H1 (cell line): ENCODE results near the gene SLC4A11. TPM values are rescaled to one million over a fixed set of nuclear protein-coding genes. Genes with fewer than 3 reads are reported as not detected.

Experiments
- CTCF ChIA-PET: fragments of 300-600 bp; sonication (Branson Sonifier 250); formaldehyde crosslinking; loops from one replicate; lab custom pipeline; 2021; ENCODE audit not compliant: partially characterized antibody; lab: Charles Lee
- POLR2A ChIA-PET: fragments of 300-600 bp; sonication (Branson Sonifier 250); formaldehyde crosslinking; loops from one replicate; lab custom pipeline; 2021; ENCODE audit warnings: inconsistent platforms; ENCODE audit not compliant: partially characterized antibody; lab: Charles Lee
- DNase-seq, 2 experiments: peaks; one replicate each; pipeline versions ENCODE4 v3.0.0 to v3.0.0-alpha.2; 2010 to 2022; ENCODE audit warnings: low spot score in 2 of 2, low read depth in 1 of 2, mixed read lengths in 1 of 2
- FAIRE-seq: peaks from 2 replicates; lab custom pipeline; 2011; peaks lifted over from hg19 to GRCh38; lab: Jason Lieb, UNC
- H2AFZ ChIP-seq: 2 replicates; pipeline ENCODE4 v1.8.1; 2012; ENCODE audit warnings: low read length, inconsistent platforms
- H2AK5ac ChIP-seq: 2 replicates; pipeline ENCODE4 v1.6.1; 2013; ENCODE audit warnings: low read depth, low read length
- H2BK120ac ChIP-seq: replicated peaks from 2 replicates; pipeline ENCODE3; 2013; ENCODE audit warnings: low read depth, low read length, inconsistent platforms
- H2BK12ac ChIP-seq: 2 replicates; pipeline ENCODE4 v1.6.1; 2013; ENCODE audit warnings: low read depth, low read length
- H2BK15ac ChIP-seq: 2 replicates; pipeline ENCODE4 v1.6.1; 2013; ENCODE audit warnings: low read length
- H2BK20ac ChIP-seq: 2 replicates; pipeline ENCODE4 v1.6.1; 2013; ENCODE audit warnings: low read length
- H2BK5ac ChIP-seq: 2 replicates; pipeline ENCODE4 v1.6.1; 2013; ENCODE audit warnings: low read depth, low read length
- H3K14ac ChIP-seq: 2 replicates; pipeline ENCODE4 v1.6.1; 2013; ENCODE audit warnings: inconsistent platforms; ENCODE audit not compliant: insufficient read length
- H3K18ac ChIP-seq: 2 replicates; pipeline ENCODE4 v1.6.1; 2013; ENCODE audit warnings: low read length; ENCODE audit errors: extremely low read depth
- H3K23ac ChIP-seq: 2 replicates; pipeline ENCODE4 v1.6.1; 2013; ENCODE audit warnings: inconsistent platforms; ENCODE audit not compliant: insufficient read length
- H3K23me2 ChIP-seq: 2 replicates; pipeline ENCODE4 v1.6.1; 2013; ENCODE audit warnings: low read depth, low read length
- H3K27ac ChIP-seq: 2 replicates; pipeline ENCODE4 v1.6.1; 2011; ENCODE audit warnings: low read depth, low read length, inconsistent platforms
- H3K27me3 ChIP-seq, 4 experiments: replicated peaks in 1 of 4; 1 replicate in 1 of 4; 2 replicates in 3 of 4; pipeline versions ENCODE4 v1.6.1 to v1.8.1; 2011 to 2013; ENCODE audit warnings: low read length in 3 of 4, mild to moderate bottlenecking in 3 of 4, inconsistent platforms in 2 of 4, mixed read lengths in 2 of 4, moderate library complexity in 1 of 4; ENCODE audit not compliant: control insufficient read depth in 3 of 4, insufficient read depth in 3 of 4; ENCODE audit errors: extremely low read depth in 1 of 4
- H3K36me3 ChIP-seq, 4 experiments: 2 replicates each; pipeline versions ENCODE4 v1.6.1 to v1.8.1; 2011 to 2013; ENCODE audit warnings: mild to moderate bottlenecking in 4 of 4, low read length in 3 of 4, moderate library complexity in 2 of 4, control low read depth in 1 of 4, inconsistent platforms in 1 of 4; ENCODE audit not compliant: insufficient read depth in 4 of 4, control insufficient read depth in 2 of 4
- H3K4ac ChIP-seq: replicated peaks from 2 replicates; pipeline ENCODE3; 2013; ENCODE audit warnings: low read length, low read depth, mixed read lengths, inconsistent platforms; ENCODE audit not compliant: insufficient read length
- H3K4me1 ChIP-seq, 4 experiments: replicated peaks in 1 of 4; 1 replicate in 1 of 4; 2 replicates in 3 of 4; pipeline versions ENCODE4 v1.6.1 to v1.8.1; 2011 to 2013; ENCODE audit warnings: low read length in 3 of 4, inconsistent platforms in 2 of 4, mixed read lengths in 1 of 4; ENCODE audit not compliant: insufficient read depth in 4 of 4, control insufficient read depth in 3 of 4
- H3K4me2 ChIP-seq, 2 experiments: 2 replicates each; pipeline versions ENCODE4 v1.6.1 to v1.8.1; 2011 to 2013; ENCODE audit warnings: low read depth in 2 of 2, low read length in 2 of 2, control low read depth in 1 of 2, inconsistent platforms in 1 of 2, mild to moderate bottlenecking in 1 of 2; ENCODE audit not compliant: insufficient read depth in 1 of 2
- H3K4me3 ChIP-seq, 4 experiments: fragments of 200-600, 300-600 bp in 1 of 4; sonication (generic), shearing (Covaris generic), sonication (Bioruptor Twin) in 1 of 4; 2 replicates each; pipeline versions ENCODE4 v1.5.1 to v1.8.1; 2011 to 2016; ENCODE audit warnings: low read length in 4 of 4, low read depth in 3 of 4, control low read depth in 2 of 4, inconsistent platforms in 2 of 4, mild to moderate bottlenecking in 2 of 4, mixed read lengths in 1 of 4, moderate library complexity in 1 of 4; ENCODE audit not compliant: insufficient read depth in 2 of 4; ENCODE audit errors: extremely low read depth in 1 of 4
- H3K56ac ChIP-seq: replicated peaks from 2 replicates; pipeline ENCODE3; 2013; ENCODE audit warnings: low read depth, mild to moderate bottlenecking, mixed read lengths, low read length, inconsistent platforms; ENCODE audit not compliant: insufficient read length
- H3K79me1 ChIP-seq: 2 replicates; pipeline ENCODE4 v1.6.1; 2013; ENCODE audit warnings: low read depth, low read length, control low read depth
- H3K79me2 ChIP-seq, 2 experiments: 2 replicates each; pipeline versions ENCODE4 v1.6.1 to v1.8.1; 2012 to 2013; ENCODE audit warnings: low read length in 2 of 2, mild to moderate bottlenecking in 2 of 2, inconsistent platforms in 1 of 2; ENCODE audit not compliant: insufficient read depth in 2 of 2, control insufficient read depth in 1 of 2
- H3K9ac ChIP-seq, 4 experiments: replicated peaks in 1 of 4; 1 replicate in 1 of 4; 2 replicates in 3 of 4; pipeline versions ENCODE4 v1.6.1 to v1.8.1; 2011 to 2013; ENCODE audit warnings: low read depth in 3 of 4, low read length in 3 of 4, control low read depth in 2 of 4, mild to moderate bottlenecking in 2 of 4, moderate library complexity in 2 of 4, inconsistent platforms in 1 of 4; ENCODE audit errors: extremely low read depth in 1 of 4
- H3K9me3 ChIP-seq, 2 experiments: 2 replicates each; pipeline versions ENCODE4 v1.6.1 to v1.8.1; 2012 to 2013; ENCODE audit warnings: mild to moderate bottlenecking in 2 of 2, moderate library complexity in 2 of 2, control low read depth in 1 of 2, inconsistent platforms in 1 of 2, low read depth in 1 of 2, low read length in 1 of 2, mixed read lengths in 1 of 2; ENCODE audit not compliant: insufficient read depth in 2 of 2
- H4K20me1 ChIP-seq, 2 experiments: replicated peaks in 1 of 2; 2 replicates each; pipeline versions ENCODE3 to v1.8.1; 2011 to 2013; ENCODE audit warnings: inconsistent platforms in 2 of 2, low read length in 2 of 2, mild to moderate bottlenecking in 1 of 2; ENCODE audit not compliant: insufficient read depth in 2 of 2, control insufficient read depth in 1 of 2
- H4K5ac ChIP-seq: 2 replicates; pipeline ENCODE4 v1.6.1; 2013; ENCODE audit warnings: low read length, low read depth, mixed read lengths, inconsistent platforms; ENCODE audit not compliant: insufficient read length
- H4K8ac ChIP-seq: 2 replicates; pipeline ENCODE4 v1.8.0; 2013; ENCODE audit warnings: mild to moderate bottlenecking, moderate library complexity, low read length, inconsistent platforms; ENCODE audit not compliant: insufficient read depth; ENCODE audit errors: extremely low read depth
- H4K91ac ChIP-seq: replicated peaks from 2 replicates; pipeline ENCODE3; 2013; ENCODE audit warnings: low read length, mixed read lengths, inconsistent platforms; ENCODE audit not compliant: insufficient read length
- BACH1 ChIP-seq: IDR thresholded peaks from 2 replicates; pipeline ENCODE4 v1.6.1; 2012; ENCODE audit warnings: low read length, improper control_type of control experiment
- HDAC2 ChIP-seq, 2 experiments: fragments of 300-600 bp in 1 of 2; sonication (generic) in 1 of 2; IDR thresholded peaks; 2 replicates each; pipeline ENCODE4 v1.6.1; 2011 to 2012; ENCODE audit warnings: low read depth in 2 of 2, low read length in 2 of 2, mild to moderate bottlenecking in 2 of 2, moderate library complexity in 2 of 2, borderline replicate concordance in 1 of 2, inconsistent platforms in 1 of 2
- KDM4A ChIP-seq: IDR thresholded peaks from one replicate; pipeline ENCODE4 v1.7.1; 2012; ENCODE audit warnings: low read depth, mild to moderate bottlenecking, moderate library complexity, low read length, inconsistent platforms; ENCODE audit not compliant: severe bottlenecking
- POLR2A ChIP-seq, 2 experiments: IDR thresholded peaks; 1 replicate in 1 of 2; 2 replicates in 1 of 2; pipeline ENCODE4 v1.6.1; 2011; ENCODE audit warnings: low read depth in 2 of 2, low read length in 2 of 2, mild to moderate bottlenecking in 2 of 2; ENCODE audit errors: control extremely low read depth in 1 of 2
- POLR2AphosphoS5 ChIP-seq: IDR thresholded peaks from 2 replicates; pipeline ENCODE4 v1.6.1; 2011; ENCODE audit warnings: low read depth, low read length
- SIN3A ChIP-seq, 2 experiments: IDR thresholded peaks in 1 of 2; conservative IDR thresholded peaks in 1 of 2; 2 replicates each; pipeline ENCODE4 v1.6.1; 2011 to 2012; ENCODE audit warnings: low read length in 2 of 2, improper control_type of control experiment in 1 of 2, low read depth in 1 of 2, mild to moderate bottlenecking in 1 of 2
- SP4 ChIP-seq: IDR thresholded peaks from 2 replicates; pipeline ENCODE4 v1.6.1; 2012; ENCODE audit warnings: low read length, inconsistent platforms
- WGBS, 2 experiments: shearing (Covaris generic) in 1 of 2; methylation state at CpG; one replicate each; pipeline versions ENCODE4 v1.1.6 to v1.1.7; 2013 to 2015; ENCODE audit warnings: low lambda C conversion rate in 2 of 2, mixed read lengths in 2 of 2, inconsistent platforms in 1 of 2, low coverage in 1 of 2, missing lambda C conversion rate in 1 of 2; ENCODE audit not compliant: insufficient replicate concordance in 2 of 2, insufficient coverage in 1 of 2, insufficient read length in 1 of 2; ENCODE audit errors: extremely low coverage in 1 of 2, missing lambda C conversion rate in 1 of 2; 5-methylcytosine and 5-hydroxymethylcytosine counted together
- long read RNA-seq, 2 experiments: library from RNA in 1 of 2; library from capped mRNA in 1 of 2; stranded (forward); transcript quantifications; one replicate each; pipeline ENCODE4 v2.0.0, GENCODE V29; 2021; ENCODE audit warnings: inconsistent platforms in 1 of 2
- polyA minus RNA-seq, 3 experiments: library from RNA; depleted of rRNA, polyadenylated mRNA; stranded (reverse); fragments of >200 nt; gene quantifications; 1 replicate in 2 of 3; 2 replicates in 1 of 3; pipeline ENCODE4 v1.2.3, GENCODE V29; 2011
- polyA plus RNA-seq, 7 experiments: library from polyadenylated mRNA; depleted of rRNA in 3 of 7; stranded (reverse) in 5 of 7; unstranded in 2 of 7; fragments of >200 nt in 5 of 7; fragments of 200-250 nt in 2 of 7; gene quantifications; 1 replicate in 5 of 7; 2 replicates in 1 of 7; 4 replicates in 1 of 7; pipeline versions ENCODE4 v1.2.1 to v1.2.3, GENCODE V29; 2011 to 2013; ENCODE audit warnings: missing spikeins in 2 of 7, mixed read lengths in 2 of 7
- total RNA-seq: library from RNA; stranded (reverse); fragmentation: NEBNext Ultra II Directional; extraction: Animal tissue kit (Norgen Biotek cat#: 25700); gene quantifications from 2 replicates; pipeline ENCODE4 v1.2.1, GENCODE V29; 2021

SLC4A11 gene
- total RNA-seq = 29.1 and 32.3 TPM in 2 replicates
- 11.9 and 20.9 TPM in 2 replicates for polyA plus RNA-seq (2011; rRNA removed)
- 11.0 TPM for polyA plus RNA-seq (2011; cell fraction: cytosol; rRNA removed)
- polyA plus RNA-seq (2011; cell fraction: nucleus; rRNA removed) = 95.5 TPM
- polyA plus RNA-seq (2012, experiment 1 of 2) = 21.9 to 33.9 TPM (median 28.9 TPM) in 4 replicates
- 18.1 TPM for polyA plus RNA-seq (2012, experiment 2 of 2)
- polyA plus RNA-seq (2013, experiment 1 of 2) = 37.5 TPM
- polyA plus RNA-seq (2013, experiment 2 of 2) = 34.4 TPM
- 7.9 and 12.2 TPM in 2 replicates for polyA minus RNA-seq (2011; rRNA and poly(A)+ RNA removed)
- 17.8 TPM for polyA minus RNA-seq (2011; cell fraction: cytosol; rRNA and poly(A)+ RNA removed)
- 29.5 TPM for polyA minus RNA-seq (2011; cell fraction: nucleus; rRNA and poly(A)+ RNA removed)
- long read RNA-seq, experiment 1, partial matches to known transcripts = 9 of 13 reads
- long read RNA-seq, experiment 1, other reads (novel, unspliced or antisense) = 3 of 13 reads
- long read RNA-seq, experiment 2, partial matches to known transcripts = 0 of 2 reads
- long read RNA-seq, experiment 2, other reads (novel, unspliced or antisense) = 1 of 2 reads

GRCh38 chr20:3239026-3239866, at the start of gene SLC4A11:
SLC4A11 (minus strand) TSS chr20:3239190; CDS start chr20:3239137, 53 bp downstream.
- H3K79me2 ChIP-seq = no peaks in the 10 kb centered on the region
- H3K4me1 ChIP-seq = peaks cover 0 to 19% (median 7%) of the 10 kb centered on the region in 4 experiments; a peak in 6 of 7 replicates
- peak within 1 kb of the TSS; percentile 87 to 99 for H3K4me2 ChIP-seq
- H3K9ac ChIP-seq = peak within 1 kb of the TSS; percentile 11 to 50 (median 21); a peak in 3 of 7 replicates
- peak within 1 kb of the TSS; percentile 81 for H4K91ac ChIP-seq
- H2BK120ac ChIP-seq = no peak within 1 kb of the TSS
- ChIA-PET CTCF (interaction anchor here (0.6 to 6.2 kb wide), 7 partner anchors 11 to 484 kb away, joined by 3 to 47 read pairs (median 3); no protein-coding TSS in a partner anchor), POLR2A (interaction anchor here (0.9 to 4.5 kb wide), 15 partner anchors 10 to 194 kb away, joined by 3 to 61 read pairs (median 3); partner anchors contain the start of genes DDRGK1, ITPA and MRPS26)
- no peak within 1 kb of the TSS for H3K27ac ChIP-seq
- no peak within 1 kb of the TSS for H3K14ac ChIP-seq
- WGBS, 2 experiments = 1% methylated on average over 66 of the region's 107 CpGs; no CpG with 5 or more reads in 1 of the 2 experiments
- no peak for FAIRE-seq
- peak within 1 kb of the TSS; percentile 83; the same call in 1 of the 2 replicates for H2AFZ ChIP-seq
- no peak within 1 kb of the TSS for H2AK5ac ChIP-seq
- H4K5ac ChIP-seq = no peak within 1 kb of the TSS
- H3K23me2 ChIP-seq = peaks cover 16% of the 10 kb centered on the region; the same call in 1 of the 2 replicates
- DNase-seq = peak; percentile 67 to 84
- H3K4me3 ChIP-seq = peak within 1 kb of the TSS; percentile 47 to 79 (median 76)
- no peak within 1 kb of the TSS for H2BK20ac ChIP-seq
- no peaks in the 10 kb centered on the region for H3K36me3 ChIP-seq
- H4K8ac ChIP-seq = peak within 1 kb of the TSS; percentile 87
- peak within 1 kb of the TSS; percentile 65 for H3K4ac ChIP-seq
- H3K9me3 ChIP-seq = no peaks in the 10 kb centered on the region
- H2BK12ac ChIP-seq = peak within 1 kb of the TSS; percentile 87; the same call in 1 of the 2 replicates
- no peak within 1 kb of the TSS for H3K23ac ChIP-seq
- H2BK15ac ChIP-seq = 0 out of 2 replicates have a peak within 1 kb of the TSS, but pooled peaks have one; percentile 95
- H2BK5ac ChIP-seq = peak within 1 kb of the TSS; percentile 81; the same call in 1 of the 2 replicates
- peak within 1 kb of the TSS; percentile 19 for H3K56ac ChIP-seq
- H3K79me1 ChIP-seq = no peaks in the 10 kb centered on the region
- H3K27me3 ChIP-seq = peaks cover 13 to 40% (median 35%) of the 10 kb centered on the region in 4 experiments
- H4K20me1 ChIP-seq = peaks cover 0 to 12% of the 10 kb centered on the region in 2 experiments
- H3K18ac ChIP-seq = peak within 1 kb of the TSS; percentile 78
- TF ChIP-seq KDM4A (peak; percentile 66), SIN3A (conservative IDR thresholded peaks at IDR 0.05 in 1 of 2, IDR thresholded peaks at IDR 0.05 in 1 of 2; ENCODE audit: low read depth in 1 of 2, low read length in 2 of 2) (0 out of 4 replicates have a peak, but pooled peaks of 1 of the 2 experiments have one; percentile 31), POLR2A (IDR thresholded peaks at IDR 0.05; ENCODE audit: control extremely low read depth in 1 of 2, low read depth in 2 of 2, low read length in 2 of 2) (peak in 1 of 2 experiments; percentile 30; a peak in 1 of 3 replicates), POLR2AphosphoS5 (no peak), SP4 (no peak; the same call in none of the 2 replicates), BACH1 (peak; percentile 41; the same call in 1 of the 2 replicates), HDAC2 (IDR thresholded peaks at IDR 0.05; ENCODE audit: borderline replicate concordance in 1 of 2, low read depth in 2 of 2, low read length in 2 of 2) (no peak)
